A673 (cell line): Measurements from ENCODE around the gene RBFOX1. TPM values are rescaled to one million over a fixed set of nuclear protein-coding genes. Genes with fewer than 3 reads are reported as not detected.
"Not testable (repeated sequence)": the region's sequence is repeated elsewhere in the genome, so short reads cannot be mapped to it uniquely, and the experiment has no call there.

Source experiments
- BruUV-seq: library from RNA; stranded (reverse); fragments of 400-500 nt; replicated peaks from 2 replicates; lab custom pipeline; 2021; lab: Mats Ljungman, UMichigan
- CTCF ChIA-PET: fragments of 300-600 bp; sonication (Branson Sonifier 250); formaldehyde crosslinking; loops from one replicate; lab custom pipeline; 2022; ENCODE audit warnings: antibody characterized with exemption; lab: Charles Lee
- POLR2A ChIA-PET: fragments of 300-600 bp; sonication (Branson Sonifier 250); formaldehyde crosslinking; loops from one replicate; lab custom pipeline; 2022; ENCODE audit warnings: antibody characterized with exemption; ENCODE audit not compliant: low non-redundant PET; lab: Charles Lee
- DNase-seq: peaks from one replicate; pipeline ENCODE4 v3.0.0-alpha.2; 2015; ENCODE audit warnings: low spot score
- H3K27ac ChIP-seq: fragments of 200-600 bp; sonication (generic); 2 replicates; pipeline ENCODE4 v1.5.1; 2016; ENCODE audit warnings: mixed run types, low read depth, mild to moderate bottlenecking, mixed read lengths, antibody characterized with exemption, low read length; ENCODE audit not compliant: poor library complexity, severe bottlenecking
- H3K27me3 ChIP-seq: fragments of 200-600 bp; sonication (generic); replicated peaks from 2 replicates; pipeline ENCODE4 v1.6.1; 2017; ENCODE audit warnings: mixed run types, low read depth, mild to moderate bottlenecking, mixed read lengths, antibody characterized with exemption, low read length; ENCODE audit not compliant: insufficient read depth, poor library complexity
- H3K36me3 ChIP-seq: fragments of 200-600 bp; sonication (generic); 2 replicates; pipeline ENCODE4 v1.6.1; 2016; ENCODE audit warnings: mixed run types, mild to moderate bottlenecking, mixed read lengths, antibody characterized with exemption, low read length; ENCODE audit not compliant: insufficient read depth, poor library complexity, severe bottlenecking
- H3K4me1 ChIP-seq: fragments of 200-600 bp; sonication (generic); 2 replicates; pipeline ENCODE4 v1.6.1; 2017; ENCODE audit warnings: mixed run types, mild to moderate bottlenecking, mixed read lengths, antibody characterized with exemption, low read length; ENCODE audit not compliant: insufficient read depth, poor library complexity, severe bottlenecking
- H3K4me3 ChIP-seq: fragments of 200-600 bp; sonication (generic); 2 replicates; pipeline ENCODE4 v1.5.1; 2016; ENCODE audit warnings: low read depth, mixed run types, mild to moderate bottlenecking, mixed read lengths, low read length; ENCODE audit not compliant: poor library complexity, severe bottlenecking
- H3K9me3 ChIP-seq: fragments of 200-600 bp; sonication (generic); 2 replicates; pipeline ENCODE4 v1.6.1; 2016; ENCODE audit warnings: mixed run types, low read depth, mild to moderate bottlenecking, mixed read lengths, antibody characterized with exemption, low read length; ENCODE audit not compliant: poor library complexity, severe bottlenecking
- EZH2 ChIP-seq: fragments of 200-600 bp; sonication (generic); IDR thresholded peaks from 2 replicates; pipeline ENCODE4 v1.6.1; 2017; ENCODE audit warnings: borderline replicate concordance, low read depth, mild to moderate bottlenecking, mixed read lengths, antibody characterized with exemption, low read length; ENCODE audit not compliant: poor library complexity, severe bottlenecking
- intact Hi-C: fragments of 100-400 bp; cut with micrococcal nuclease; formaldehyde crosslinking; loops from one replicate; pipeline ENCODE4 v1.10.0; 2022; ENCODE audit not compliant: unreplicated experiment
- total RNA-seq: library from RNA; stranded (reverse); gene quantifications from 2 replicates; pipeline ENCODE4 v1.2.3, GENCODE V29; 2021
- TF ChIP-seq, protein P1 (sequence below): fragments of 300-800, 200-600 bp; sonication (generic); conservative IDR thresholded peaks from 2 replicates; pipeline ENCODE4 v1.5.1; 2017; ENCODE audit warnings: low read depth, mild to moderate bottlenecking, antibody characterized with exemption, low read length, moderate library complexity, mixed read lengths

Gene RBFOX1
- total RNA-seq, 1 experiment from 2014 or later: 1.8 TPM

DNA sequence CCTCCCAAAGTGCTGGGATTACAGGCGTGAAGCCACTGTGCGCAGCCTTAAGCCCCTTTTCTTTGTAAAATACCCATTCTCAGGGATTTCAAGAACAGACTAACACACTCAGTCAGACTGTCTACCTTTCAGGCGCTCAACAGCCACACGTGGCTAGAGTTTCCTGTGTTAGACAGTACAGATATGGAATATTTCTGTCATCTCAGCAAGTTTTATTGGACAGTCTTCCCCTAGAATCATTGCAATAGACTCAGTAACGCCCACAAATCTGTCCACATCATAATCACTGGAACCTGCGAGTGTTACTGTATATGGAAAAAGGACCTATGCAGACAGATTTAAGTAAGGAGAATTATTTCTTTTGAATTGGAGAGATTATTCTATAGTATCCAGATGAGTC, 160.5 kb downstream of the RBFOX1 start:
- ChIA-PET CTCF (no interaction called here), POLR2A (no interaction called here)
- H3K4me3 ChIP-seq: no peak overlapping the region
- no peaks in the 10 kb centered on the region for H3K9me3 ChIP-seq
- no peaks in the 10 kb centered on the region for H3K36me3 ChIP-seq
- H3K27me3 ChIP-seq: no peaks in the 10 kb centered on the region
- intact Hi-C loops: no loop called here
- no peaks in the 10 kb centered on the region for H3K4me1 ChIP-seq
- TF ChIP-seq, protein P1, sequence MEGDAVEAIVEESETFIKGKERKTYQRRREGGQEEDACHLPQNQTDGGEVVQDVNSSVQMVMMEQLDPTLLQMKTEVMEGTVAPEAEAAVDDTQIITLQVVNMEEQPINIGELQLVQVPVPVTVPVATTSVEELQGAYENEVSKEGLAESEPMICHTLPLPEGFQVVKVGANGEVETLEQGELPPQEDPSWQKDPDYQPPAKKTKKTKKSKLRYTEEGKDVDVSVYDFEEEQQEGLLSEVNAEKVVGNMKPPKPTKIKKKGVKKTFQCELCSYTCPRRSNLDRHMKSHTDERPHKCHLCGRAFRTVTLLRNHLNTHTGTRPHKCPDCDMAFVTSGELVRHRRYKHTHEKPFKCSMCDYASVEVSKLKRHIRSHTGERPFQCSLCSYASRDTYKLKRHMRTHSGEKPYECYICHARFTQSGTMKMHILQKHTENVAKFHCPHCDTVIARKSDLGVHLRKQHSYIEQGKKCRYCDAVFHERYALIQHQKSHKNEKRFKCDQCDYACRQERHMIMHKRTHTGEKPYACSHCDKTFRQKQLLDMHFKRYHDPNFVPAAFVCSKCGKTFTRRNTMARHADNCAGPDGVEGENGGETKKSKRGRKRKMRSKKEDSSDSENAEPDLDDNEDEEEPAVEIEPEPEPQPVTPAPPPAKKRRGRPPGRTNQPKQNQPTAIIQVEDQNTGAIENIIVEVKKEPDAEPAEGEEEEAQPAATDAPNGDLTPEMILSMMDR: no peak
- no peak for TF ChIP-seq EZH2
- DNase-seq: no peak
- no TSS peak for BruUV-seq
- H3K27ac ChIP-seq: no peak overlapping the region

DNA sequence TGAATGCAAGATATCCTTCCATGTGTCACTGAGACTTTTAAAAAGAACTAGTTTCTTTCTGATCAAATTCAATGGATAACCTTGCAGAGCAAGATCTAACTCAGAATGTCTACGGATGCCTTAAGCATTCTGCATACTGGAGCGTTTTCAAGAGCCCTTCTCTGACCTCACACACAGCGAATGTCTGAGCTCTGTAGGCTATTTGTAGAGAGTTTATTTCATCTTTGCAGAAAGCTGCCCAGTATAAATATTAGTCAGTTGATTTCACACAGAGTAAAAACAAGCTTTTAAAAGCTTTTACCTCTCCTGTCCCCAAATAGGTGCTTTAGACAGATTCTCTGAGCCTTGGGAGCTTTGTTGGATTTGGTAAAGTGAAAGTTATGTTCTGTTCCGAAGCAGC, 165.0 kb downstream of the RBFOX1 start:
- ChIA-PET POLR2A (no interaction called here), CTCF (no interaction called here)
- intact Hi-C loops: no loop called here
- H3K27ac ChIP-seq: no peak overlapping the region
- no peaks in the 10 kb centered on the region for H3K9me3 ChIP-seq
- DNase-seq: no peak
- no peaks in the 10 kb centered on the region for H3K36me3 ChIP-seq
- no peaks in the 10 kb centered on the region for H3K4me1 ChIP-seq
- no peaks in the 10 kb centered on the region for H3K27me3 ChIP-seq
- no peak overlapping the region for H3K4me3 ChIP-seq
- no TSS peak for BruUV-seq
- TF ChIP-seq, protein P1: no peak

- H3K9me3 ChIP-seq: no peaks in the 10 kb centered on the region
- intact Hi-C loops: no loop called here
- no peak overlapping the region for H3K4me3 ChIP-seq
- H3K36me3 ChIP-seq: no peaks in the 10 kb centered on the region
- H3K4me1 ChIP-seq: no peaks in the 10 kb centered on the region
- no peaks in the 10 kb centered on the region for H3K27me3 ChIP-seq
- CTCF ChIA-PET: no interaction called here
- H3K27ac ChIP-seq: no peak overlapping the region
- TF ChIP-seq EZH2: no peak
- TF ChIP-seq, protein P1: no peak
- no peak for DNase-seq
- no TSS peak for BruUV-seq
- POLR2A ChIA-PET: no interaction called here
Measured at GRCh38 chr16:7501868-7502267, 169.2 kb downstream of the RBFOX1 start.

DNA sequence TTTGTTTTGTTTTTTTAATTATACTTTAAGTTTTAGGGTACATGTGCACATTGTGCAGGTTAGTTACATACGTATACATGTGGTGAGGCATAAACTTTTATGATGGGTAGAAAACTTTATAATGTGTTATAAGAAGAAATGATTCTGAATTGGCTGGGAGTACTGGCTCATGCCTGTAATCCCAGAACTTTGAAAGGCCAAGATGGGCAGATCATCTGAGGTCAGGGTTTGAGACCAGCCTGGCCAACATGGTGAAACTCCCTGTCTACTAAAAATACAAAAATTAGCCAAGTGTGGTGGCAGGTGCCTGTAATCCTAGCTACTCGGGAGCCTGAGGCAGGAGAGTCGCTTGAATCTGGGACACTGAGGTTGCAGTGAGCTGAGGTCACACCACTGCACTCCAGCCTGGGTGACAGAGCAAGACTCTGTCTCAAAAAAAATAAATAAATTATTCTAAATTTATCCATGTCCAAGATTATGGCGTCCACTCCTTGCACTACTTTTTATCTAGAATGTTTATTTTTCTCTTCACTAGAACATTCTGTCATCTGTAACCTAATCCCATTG, 170.0 kb downstream of the RBFOX1 start:
- H3K9me3 ChIP-seq, H3K36me3 ChIP-seq, POLR2A ChIA-PET, H3K4me3 ChIP-seq, H3K4me1 ChIP-seq, intact Hi-C loops, CTCF ChIA-PET, H3K27me3 ChIP-seq, BruUV-seq, DNase-seq, H3K27ac ChIP-seq: not testable (repeated sequence)
